ENCODE data around the gene RASEF. TPM values are rescaled to one million over a fixed set of nuclear protein-coding genes. Genes with fewer than 3 reads are reported as not detected.

RASEF gene
- total and polyA plus RNA-seq, 10 of the 15 experiments (the other 5 are each of a cell fraction or from before 2014, with no cell fraction given): under 0.01 to 0.04 (median 0.01) TPM; not detected in 7

DNA sequence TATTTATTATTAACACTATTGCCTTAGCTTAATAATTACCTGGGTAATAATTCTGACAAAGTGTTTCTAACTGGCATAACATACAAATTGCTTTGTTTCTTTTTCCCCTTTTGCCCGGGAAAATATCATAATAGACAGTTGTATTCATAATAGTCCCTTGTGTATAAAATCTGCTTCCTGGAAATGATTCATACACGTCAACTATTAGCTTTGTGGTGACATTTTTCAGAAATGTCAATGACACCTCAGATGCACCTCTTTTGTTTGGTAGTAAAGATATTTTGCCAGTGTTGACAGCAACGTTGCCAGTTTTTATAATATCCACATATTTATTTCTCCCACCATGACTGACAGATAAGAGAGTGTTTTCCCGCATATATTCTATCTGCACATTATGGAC lies 73.0 kb downstream of the RASEF start:
- POLR2A ChIA-PET: no interaction called here
- Histone ChIP-seq H3K36me3 (ENCODE audit: control insufficient read depth in 2 of 2, insufficient read depth in 2 of 2, low read length in 1 of 2) (no peaks in the 10 kb centered on the region), H3K27me3 (replicated peaks in 1 of 2; ENCODE audit: control insufficient read depth in 2 of 2, insufficient read depth in 2 of 2, low read length in 1 of 2) (no peaks in the 10 kb centered on the region), H3K9me3 (replicated peaks; ENCODE audit: control insufficient read depth, insufficient read depth, low read length) (no peaks in the 10 kb centered on the region), H3K4me3 (no peak overlapping the region), H4K20me1 (ENCODE audit: control insufficient read depth, insufficient read depth) (no peaks in the 10 kb centered on the region), H3K79me2 (ENCODE audit: control insufficient read depth, insufficient read depth, low read length) (no peaks in the 10 kb centered on the region), H3K27ac (ENCODE audit: control insufficient read depth, insufficient read depth) (no peak overlapping the region), H3K9ac (ENCODE audit: control insufficient read depth, insufficient read depth, low read length) (no peak overlapping the region), H3K4me2 (ENCODE audit: control insufficient read depth, insufficient read depth) (no peak overlapping the region), H2AFZ (ENCODE audit: control insufficient read depth, low read depth, low read length) (no peak overlapping the region), H3K4me1 (ENCODE audit: control insufficient read depth, insufficient read depth, low read length) (no peaks in the 10 kb centered on the region)
- no peak for ATAC-seq
- intact Hi-C loops (cut with micrococcal nuclease; ENCODE audit: unreplicated experiment): no loop called here
- SMC1A ChIA-PET (ENCODE audit: uncharacterized antibody, unreplicated experiment): no interaction called here
- TF ChIP-seq, protein P1, sequence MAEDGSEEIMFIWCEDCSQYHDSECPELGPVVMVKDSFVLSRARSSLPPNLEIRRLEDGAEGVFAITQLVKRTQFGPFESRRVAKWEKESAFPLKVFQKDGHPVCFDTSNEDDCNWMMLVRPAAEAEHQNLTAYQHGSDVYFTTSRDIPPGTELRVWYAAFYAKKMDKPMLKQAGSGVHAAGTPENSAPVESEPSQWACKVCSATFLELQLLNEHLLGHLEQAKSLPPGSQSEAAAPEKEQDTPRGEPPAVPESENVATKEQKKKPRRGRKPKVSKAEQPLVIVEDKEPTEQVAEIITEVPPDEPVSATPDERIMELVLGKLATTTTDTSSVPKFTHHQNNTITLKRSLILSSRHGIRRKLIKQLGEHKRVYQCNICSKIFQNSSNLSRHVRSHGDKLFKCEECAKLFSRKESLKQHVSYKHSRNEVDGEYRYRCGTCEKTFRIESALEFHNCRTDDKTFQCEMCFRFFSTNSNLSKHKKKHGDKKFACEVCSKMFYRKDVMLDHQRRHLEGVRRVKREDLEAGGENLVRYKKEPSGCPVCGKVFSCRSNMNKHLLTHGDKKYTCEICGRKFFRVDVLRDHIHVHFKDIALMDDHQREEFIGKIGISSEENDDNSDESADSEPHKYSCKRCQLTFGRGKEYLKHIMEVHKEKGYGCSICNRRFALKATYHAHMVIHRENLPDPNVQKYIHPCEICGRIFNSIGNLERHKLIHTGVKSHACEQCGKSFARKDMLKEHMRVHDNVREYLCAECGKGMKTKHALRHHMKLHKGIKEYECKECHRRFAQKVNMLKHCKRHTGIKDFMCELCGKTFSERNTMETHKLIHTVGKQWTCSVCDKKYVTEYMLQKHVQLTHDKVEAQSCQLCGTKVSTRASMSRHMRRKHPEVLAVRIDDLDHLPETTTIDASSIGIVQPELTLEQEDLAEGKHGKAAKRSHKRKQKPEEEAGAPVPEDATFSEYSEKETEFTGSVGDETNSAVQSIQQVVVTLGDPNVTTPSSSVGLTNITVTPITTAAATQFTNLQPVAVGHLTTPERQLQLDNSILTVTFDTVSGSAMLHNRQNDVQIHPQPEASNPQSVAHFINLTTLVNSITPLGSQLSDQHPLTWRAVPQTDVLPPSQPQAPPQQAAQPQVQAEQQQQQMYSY (CRISPR knock-in tag; IDR thresholded peaks at IDR 0.05): no peak
- TF ChIP-seq RB1 (IDR thresholded peaks at IDR 0.05; ENCODE audit: borderline replicate concordance) (no peak), EGR1 (IDR thresholded peaks at IDR 0.05; ENCODE audit: borderline replicate concordance in 1 of 2, low read depth in 2 of 2, low read length in 2 of 2) (no peak), PAX5 (IDR thresholded peaks at IDR 0.05; ENCODE audit: borderline replicate concordance, low read depth, low read length) (no peak), POLR2A (IDR thresholded peaks at IDR 0.05; ENCODE audit: low read depth, low read length) (no peak), SUPT20H (IDR thresholded peaks at IDR 0.05; ENCODE audit: borderline replicate concordance, control insufficient read depth, low read depth, low read length) (no peak), MLLT1 (IDR thresholded peaks at IDR 0.05) (no peak), PAX8 (IDR thresholded peaks at IDR 0.05) (no peak), SMARCA5 (IDR thresholded peaks at IDR 0.05) (no peak), ATF2 (IDR thresholded peaks at IDR 0.05; ENCODE audit: low read length) (no peak), GABPA (IDR thresholded peaks at IDR 0.05; ENCODE audit: low read depth) (no peak), GATAD2B (conservative IDR thresholded peaks at IDR 0.05; ENCODE audit: low read depth) (no peak), NFYA (IDR thresholded peaks at IDR 0.05; ENCODE audit: borderline replicate concordance, low read depth, low read length) (no peak), KLF5 (IDR thresholded peaks at IDR 0.05; ENCODE audit: partially characterized antibody) (no peak), ZBED1 (IDR thresholded peaks at IDR 0.05; ENCODE audit: borderline replicate concordance) (no peak), ZNF24 (IDR thresholded peaks at IDR 0.05) (no peak), CEBPB (IDR thresholded peaks at IDR 0.05; ENCODE audit: borderline replicate concordance in 1 of 2, low read depth in 2 of 2, low read length in 2 of 2) (no peak)
- TF ChIP-seq, protein P2, sequence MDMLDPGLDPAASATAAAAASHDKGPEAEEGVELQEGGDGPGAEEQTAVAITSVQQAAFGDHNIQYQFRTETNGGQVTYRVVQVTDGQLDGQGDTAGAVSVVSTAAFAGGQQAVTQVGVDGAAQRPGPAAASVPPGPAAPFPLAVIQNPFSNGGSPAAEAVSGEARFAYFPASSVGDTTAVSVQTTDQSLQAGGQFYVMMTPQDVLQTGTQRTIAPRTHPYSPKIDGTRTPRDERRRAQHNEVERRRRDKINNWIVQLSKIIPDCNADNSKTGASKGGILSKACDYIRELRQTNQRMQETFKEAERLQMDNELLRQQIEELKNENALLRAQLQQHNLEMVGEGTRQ (IDR thresholded peaks at IDR 0.05; ENCODE audit: borderline replicate concordance, low read depth, low read length): no peak
- RAD21 ChIA-PET (ENCODE audit: unreplicated experiment): no interaction called here
- DNase-seq (ENCODE audit: low read depth, low spot score): no peak
- in situ Hi-C loops (cut with MboI): no loop called here
- no peak for FAIRE-seq
- WGBS (ENCODE audit: insufficient coverage, insufficient replicate concordance, low lambda C conversion rate, missing lambda C conversion rate): 10% methylated on average over 4 of the region's 4 CpGs
- CTCF ChIA-PET: no interaction called here
- no TSS peak for BruUV-seq (replicated peaks)
